CD4-positive, alpha-beta T cell treated with Interleukin-15 for 1 hour (primary cell): ENCODE results near the gene NIM1K.
"Not testable (repeated sequence)": the region's sequence is repeated elsewhere in the genome, so short reads cannot be mapped to it uniquely, and the experiment has no call there.

ENCODE experiments used
- DNase-seq: peaks from one replicate; pipeline ENCODE4 v3.0.0-alpha.2; 2020

Gene NIM1K

DNA sequence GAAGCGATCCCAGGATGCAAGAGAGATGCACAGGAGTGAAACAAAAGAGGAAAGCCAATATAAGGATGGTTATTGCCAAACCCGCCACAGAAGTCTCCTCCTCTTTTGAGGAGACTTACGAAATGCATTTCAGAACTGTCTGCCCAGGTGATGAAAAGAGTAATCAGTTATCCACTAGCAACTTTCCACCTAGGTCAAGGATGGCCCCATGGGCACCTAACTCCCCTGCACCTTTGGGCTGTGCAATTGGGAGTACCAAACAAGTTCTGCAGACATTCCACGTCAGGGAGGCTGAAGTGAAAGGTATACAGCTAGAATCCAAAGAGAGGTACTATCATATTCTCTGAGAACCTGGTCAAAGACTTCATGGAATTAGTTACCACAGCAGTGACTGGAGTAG, 95.5 kb downstream of the NIM1K start:
- DNase-seq, result no peak

DNA sequence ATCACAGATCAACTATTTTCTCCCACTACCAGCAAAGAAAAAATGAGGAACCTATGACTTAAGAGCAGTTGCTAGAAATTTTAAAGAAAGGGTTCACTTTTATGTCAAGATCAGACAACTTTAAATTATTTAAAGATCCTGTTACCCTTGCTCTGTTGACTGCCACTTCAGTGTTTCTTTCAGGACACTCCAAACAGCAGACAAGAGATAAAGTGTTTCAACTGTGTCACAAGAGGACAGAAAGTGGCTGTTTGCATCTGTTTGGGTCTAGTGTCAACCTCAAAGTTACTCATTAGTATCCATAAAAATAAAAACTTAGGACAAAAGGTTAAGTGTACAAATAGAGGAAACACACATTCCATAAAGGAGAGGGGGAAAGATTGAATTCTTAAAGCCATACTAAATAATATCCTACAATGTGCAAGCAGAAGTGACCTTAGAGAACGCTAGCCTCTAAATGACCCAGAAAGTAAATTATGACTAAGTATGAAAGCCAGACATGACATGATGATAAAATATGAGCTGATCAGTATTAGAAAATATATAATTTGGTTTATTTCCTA, 96.3 kb downstream of the NIM1K start:
- DNase-seq, result no peak

- DNase-seq, result no peak
These were observed 98.7 kb downstream of the NIM1K start for GRCh38 chr5:43290726-43291125.

- no peak for DNase-seq
These were observed 102.2 kb downstream of the NIM1K start for GRCh38 chr5:43294226-43294625.

DNA sequence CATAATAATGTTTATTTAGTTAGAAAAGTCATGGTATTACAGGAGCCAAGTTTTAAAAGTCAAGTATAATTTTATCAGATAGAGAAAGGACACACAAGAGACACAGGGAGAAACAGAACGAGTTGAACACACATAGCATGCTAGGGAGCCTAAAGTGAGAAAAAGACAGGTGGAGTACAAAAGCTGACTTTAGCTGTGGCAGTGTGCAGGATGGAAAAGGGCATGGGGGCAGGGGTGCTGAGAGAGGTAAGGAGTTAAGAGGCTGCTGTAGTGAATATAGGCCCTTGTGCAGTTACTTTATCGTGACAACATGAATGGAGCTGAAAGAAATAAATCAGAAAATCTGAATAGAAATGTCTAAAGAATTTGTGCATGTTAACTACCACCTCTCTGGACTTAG, 103.2 kb downstream of the NIM1K start:
- no peak for DNase-seq

GRCh38 chr5:43296835-43297234, 104.8 kb downstream of the NIM1K start:
- DNase-seq, result no peak

DNA sequence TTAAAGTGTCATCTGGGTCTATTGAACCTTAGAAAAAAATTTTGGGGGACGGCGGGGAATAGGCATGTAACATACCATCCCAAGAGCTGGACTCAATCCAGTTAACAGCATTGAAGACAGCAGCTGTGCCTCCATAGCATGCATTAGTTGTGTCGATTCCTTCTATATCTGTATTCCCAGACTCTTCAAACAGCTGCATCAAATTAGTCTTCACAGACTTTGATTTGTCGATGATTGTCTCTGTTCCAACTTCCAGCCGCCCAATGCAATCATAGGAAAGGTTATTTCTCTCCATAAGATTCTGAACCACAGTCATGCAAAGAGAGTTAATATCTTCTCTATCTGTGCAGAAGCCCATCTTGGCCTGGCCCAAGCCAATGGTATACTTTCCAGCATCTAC, 106.4 kb downstream of the NIM1K start:
- DNase-seq, result no peak

DNA sequence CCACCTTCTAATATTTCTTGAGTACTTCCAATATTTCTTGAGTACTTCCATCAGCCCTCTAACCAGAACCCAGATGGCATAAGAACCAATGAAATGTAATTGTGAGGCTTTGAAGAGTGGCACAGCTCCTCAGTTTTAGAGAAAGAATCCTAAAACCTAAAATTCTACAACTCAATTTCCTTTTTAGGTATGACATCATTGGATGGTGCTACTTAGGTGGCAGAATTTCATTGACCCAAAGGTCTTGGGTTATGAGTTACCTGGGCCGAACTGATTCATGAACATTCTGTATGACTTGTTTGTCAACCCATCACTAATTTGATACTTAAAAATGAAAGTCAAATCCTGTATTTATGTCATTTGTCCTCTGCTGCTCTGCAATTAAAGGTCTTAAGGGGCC, 108.1 kb downstream of the NIM1K start:
- no peak for DNase-seq

DNA sequence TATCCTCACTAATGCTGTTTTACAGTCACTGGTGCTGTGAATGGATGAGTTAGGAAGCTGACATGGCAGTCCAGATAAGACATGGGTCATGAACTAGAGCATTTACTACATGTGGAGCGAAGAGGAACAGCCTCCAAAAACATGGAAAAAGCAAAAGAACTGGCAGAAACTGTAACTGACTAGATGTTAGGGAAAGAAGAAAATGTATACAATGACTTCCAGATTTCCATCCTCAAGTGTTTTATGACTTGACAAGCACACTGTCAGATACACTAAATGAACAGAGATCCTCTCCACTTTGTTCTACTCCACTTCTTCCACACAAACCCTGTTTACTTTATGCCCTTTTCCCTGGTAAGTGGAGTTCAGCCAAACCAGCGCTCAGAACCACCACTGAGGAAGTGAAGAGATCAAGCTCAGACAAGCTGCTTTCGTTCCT, 109.6 kb downstream of the NIM1K start:
- DNase-seq, result no peak

DNA sequence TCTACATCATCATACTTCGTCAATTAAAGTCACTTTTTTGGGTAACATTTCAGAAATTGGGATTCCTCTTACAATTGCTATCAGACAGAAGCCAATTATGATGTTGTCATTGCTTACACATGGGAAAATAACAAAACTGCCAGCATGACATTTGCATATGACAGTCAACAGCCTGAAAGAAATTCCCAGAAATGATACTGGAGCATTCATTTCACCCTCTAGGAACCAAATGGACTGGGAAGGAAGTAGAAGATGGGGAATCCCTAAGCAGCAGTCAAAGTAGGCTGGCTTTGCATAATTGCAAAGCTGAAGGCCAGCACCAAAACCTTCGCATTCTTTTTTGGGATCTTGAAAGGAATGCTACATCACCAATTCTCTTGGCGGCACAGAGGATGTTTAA, 110.5 kb downstream of the NIM1K start:
- DNase-seq, result no peak

DNA sequence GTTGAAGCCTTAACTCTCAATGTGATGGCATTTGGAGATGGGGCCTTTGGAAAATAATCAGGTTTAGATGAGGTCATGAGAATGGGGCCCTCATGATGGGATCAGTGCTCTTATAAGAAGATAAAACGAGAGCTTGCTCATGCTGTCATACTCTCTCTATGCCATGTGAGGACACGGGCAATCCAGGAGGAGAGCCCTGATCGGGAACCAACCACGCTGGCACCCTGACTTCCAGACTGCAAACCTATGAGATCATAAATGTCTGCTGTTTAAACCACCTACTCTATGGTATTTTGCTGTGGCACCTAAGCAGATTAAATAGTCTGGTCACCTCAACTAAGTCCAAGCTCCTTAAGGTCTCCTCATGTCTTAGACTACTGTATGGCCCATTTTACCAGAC, 111.2 kb downstream of the NIM1K start:
- no peak for DNase-seq

DNA sequence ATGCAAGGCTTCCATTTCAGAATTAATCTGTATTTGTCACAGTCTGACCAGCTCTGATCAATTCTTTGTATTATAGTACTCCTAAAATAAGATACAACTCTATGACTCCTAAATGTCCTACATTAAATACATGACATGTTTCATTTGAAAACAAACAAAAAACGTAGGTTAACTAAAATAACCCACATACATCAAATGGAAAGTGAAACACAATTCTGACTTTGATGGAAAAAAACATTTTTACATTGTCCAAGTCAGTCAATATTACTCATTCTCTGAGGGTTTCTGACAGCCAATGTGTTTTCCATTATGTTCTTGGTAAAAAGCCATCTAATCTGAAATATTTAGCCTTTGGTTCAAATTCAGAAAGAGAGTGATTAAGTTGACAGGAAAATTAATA, 112.5 kb downstream of the NIM1K start:
- no peak for DNase-seq

DNA sequence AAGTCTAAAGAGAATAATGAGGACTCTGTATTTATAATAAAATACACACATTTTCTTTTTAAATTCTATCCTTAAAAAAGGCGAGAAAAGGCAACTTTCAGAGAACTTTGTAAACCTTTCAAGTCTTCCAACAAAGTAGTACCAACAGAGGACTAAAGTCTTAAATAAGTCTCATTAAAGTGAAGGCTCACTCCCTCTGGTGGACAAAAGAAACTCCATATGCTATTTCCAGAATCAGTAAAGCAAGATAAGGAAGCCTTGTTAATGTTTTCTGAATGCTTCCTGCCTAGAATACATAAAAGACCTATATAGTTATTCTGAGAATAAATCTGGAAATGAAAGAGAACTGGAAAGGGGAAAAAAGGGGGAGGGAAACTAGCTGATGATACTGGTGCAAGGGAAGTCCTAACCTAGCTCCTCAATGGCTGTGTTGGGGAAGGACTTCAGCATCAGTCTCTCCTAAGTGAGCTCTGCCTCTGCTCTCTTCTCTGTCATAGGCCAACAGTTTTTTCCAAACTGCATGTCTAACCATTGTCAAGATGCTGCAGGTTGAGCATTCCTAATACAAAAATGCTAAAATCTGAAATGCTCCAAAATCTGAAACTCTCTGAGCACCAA, 114.0 kb downstream of the NIM1K start:
- no peak for DNase-seq

DNA sequence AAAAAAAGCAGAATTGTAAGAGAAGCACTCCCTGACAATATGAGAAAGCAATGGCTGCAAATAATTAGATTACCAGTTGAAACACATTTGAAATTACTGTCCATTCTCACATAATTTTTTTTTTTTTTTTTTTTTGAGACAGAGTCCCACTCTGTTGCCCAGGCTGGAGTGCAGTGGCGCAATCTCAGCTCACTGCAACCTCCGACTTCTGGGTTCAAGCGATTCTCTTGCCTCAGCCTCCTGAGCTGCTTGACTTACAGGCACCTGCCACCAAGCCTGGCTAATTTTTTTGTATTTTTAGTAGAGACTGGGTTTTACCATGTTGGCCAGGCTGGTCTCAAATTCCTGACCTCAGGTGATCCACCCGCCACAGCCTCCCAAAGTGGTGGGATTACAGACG, 114.9 kb downstream of the NIM1K start:
- DNase-seq, result not testable (repeated sequence)

GRCh38 chr5:43309122-43309521, 117.1 kb downstream of the NIM1K start:
- no peak for DNase-seq

DNA sequence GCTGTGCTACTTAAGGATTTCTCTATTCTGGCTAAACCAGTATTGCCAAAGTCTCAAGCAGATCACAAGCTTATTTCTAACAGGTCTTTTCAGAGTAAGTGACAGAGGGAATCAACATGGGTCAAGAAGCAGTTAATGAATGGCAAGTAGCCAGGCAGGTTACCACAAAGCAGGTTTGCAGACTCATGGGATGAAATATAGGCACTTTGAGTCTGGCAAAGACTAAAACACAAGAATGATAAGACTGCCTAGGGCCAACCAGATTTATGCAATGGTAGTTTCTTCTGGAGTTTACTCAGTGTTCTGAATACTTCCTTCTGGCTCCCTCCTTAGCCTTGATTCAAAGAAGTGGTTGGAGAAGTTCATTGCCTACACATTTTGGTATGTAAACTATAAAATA, 117.6 kb downstream of the NIM1K start:
- DNase-seq, result no peak

DNA sequence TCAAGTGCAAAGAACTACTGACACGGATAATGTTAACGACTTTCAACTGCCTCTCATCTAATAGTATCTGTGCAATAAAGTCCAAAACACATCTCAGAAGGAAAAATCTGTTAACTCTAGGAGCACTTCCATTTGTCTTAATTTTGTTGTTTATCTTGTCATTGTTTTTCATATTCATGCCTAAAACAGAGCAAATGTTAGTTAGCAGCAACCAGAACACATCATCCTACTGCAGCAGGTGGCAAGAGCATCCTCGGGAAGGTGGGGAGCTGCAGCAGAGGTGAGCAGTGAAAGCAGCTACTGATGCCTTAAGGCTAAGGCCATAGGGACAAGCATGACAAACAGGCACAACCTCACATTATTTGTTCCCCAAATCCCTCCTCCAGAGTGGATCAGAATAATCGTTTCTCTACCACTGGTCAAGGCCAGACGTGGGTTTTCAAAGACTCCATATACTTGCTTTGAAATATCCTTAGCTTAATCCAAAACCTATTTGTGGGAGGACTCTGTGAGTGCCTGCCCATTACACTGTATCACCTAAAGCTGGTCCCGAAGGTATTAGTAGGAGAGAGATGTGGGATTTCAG, 120.1 kb downstream of the NIM1K start:
- DNase-seq, result no peak

DNA sequence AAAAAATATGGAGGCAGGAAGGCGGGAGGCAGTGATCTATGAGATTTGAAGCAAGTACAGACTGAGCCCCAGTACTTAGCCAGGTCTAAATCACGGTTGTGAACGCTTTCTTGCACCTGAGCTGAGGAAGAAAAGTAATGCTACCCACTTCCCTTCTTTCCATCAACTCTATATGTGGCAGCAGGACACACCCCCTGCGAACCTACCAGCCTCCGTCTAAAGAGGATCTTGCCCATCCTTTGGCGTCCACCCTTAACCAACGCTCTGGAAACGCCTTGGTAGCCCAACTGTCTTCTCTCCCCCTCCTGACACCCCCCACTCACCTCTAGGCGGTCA, 120.6 kb downstream of the NIM1K start:
- DNase-seq, result no peak

DNA sequence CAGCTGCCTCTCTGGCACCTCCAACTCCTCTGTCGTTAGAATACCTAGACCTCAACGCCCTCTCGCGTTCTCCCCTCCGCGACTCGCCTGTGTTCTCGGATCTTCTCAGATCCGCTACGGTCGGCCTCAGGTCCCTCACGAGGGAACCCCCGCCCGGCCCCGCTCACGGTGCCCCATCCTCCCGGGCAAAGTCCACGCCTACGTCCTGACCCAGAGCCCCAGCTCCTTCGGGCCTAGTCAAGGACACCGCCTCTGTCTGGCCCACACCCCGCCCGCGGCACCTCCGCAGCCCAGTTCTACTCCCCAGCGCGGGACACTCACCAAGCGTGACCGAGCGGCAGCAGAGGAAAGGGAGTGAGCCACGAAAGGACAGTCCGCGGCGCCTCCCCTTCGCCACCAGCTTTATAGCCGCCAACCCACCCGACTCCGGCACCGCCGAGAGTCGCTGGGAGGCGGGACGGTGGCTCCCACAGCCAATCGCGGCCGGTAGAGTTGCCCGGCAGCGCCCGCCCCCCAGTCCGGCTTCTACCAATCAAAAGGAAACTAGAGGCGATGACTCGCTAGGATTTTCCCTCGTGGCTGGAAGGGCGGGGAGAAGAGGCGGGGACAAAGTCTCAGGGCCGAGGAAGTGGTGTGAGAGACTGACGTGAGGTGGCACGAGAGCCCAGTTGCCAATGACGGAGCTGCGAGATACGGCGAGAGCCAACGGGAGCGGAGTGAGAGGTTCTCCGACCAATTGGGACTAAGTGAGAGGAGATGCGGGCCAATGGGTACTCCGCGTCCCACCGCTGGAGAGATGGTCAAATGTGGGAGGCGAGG, 121.2 kb downstream of the NIM1K start, which contains the start of gene HMGCS1:
HMGCS1 (minus strand) TSS at position 378 of the 819 bp plus-strand sequence. CDS start 14,447 bp downstream, outside the sequence.
- peak; percentile 100 for DNase-seq

DNA sequence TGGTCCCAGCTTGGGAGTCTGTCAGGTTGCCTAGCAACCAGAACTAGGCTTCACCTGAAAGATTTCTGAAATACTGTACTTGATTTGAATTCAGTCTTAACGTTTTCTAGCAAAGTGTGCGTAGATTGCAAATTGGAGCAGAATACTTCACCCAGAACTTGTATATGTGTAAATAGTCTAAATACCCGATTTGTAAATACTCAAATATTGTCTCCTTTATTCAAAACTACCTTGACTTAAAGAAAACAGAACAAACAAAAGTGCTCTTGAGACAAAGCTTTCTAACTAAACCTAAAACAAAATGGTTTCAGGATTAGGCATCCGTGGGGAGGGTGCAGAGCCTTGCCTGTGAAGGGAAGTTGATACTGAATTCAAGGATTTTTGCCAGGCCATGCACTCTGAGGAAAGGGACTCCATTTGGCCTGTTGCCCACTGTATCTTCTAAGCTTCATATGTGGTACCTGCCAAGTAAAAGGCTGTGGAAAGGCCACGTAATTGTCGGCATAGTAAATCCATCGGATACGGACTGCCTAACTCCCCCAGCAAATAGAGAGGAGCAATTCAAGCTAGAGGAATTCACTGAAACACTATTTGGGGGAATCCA, 121.9 kb downstream of the NIM1K start:
- DNase-seq, result no peak

- DNase-seq, result no peak
These were observed 122.7 kb downstream of the NIM1K start for GRCh38 chr5:43314724-43315123.

- DNase-seq, result no peak
These were observed 123.2 kb downstream of the NIM1K start for GRCh38 chr5:43315263-43315662.

- no peak for DNase-seq
These were observed 123.7 kb downstream of the NIM1K start for GRCh38 chr5:43315682-43316081.

DNA sequence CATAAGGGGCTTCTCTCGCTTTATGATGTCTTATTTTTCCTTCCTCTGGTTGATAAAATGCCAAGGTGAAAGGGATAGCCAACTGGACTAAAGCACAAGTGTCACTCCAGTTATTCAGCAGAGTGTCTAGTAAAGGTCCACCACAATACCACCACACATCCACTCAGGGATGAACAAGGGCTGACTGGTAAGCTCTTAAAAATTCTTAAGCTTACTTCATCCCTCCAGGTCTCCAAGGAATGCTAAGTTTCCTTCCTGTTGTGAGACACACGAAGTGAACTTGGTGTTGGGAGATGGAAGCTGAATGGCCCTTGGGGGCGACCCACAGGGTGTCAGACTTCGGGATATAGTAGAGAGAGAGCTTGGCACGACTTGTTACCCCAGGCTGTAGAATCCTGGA, 124.4 kb downstream of the NIM1K start:
- DNase-seq, result no peak
